HUDEP-2 (cell line): ENCODE measurements around the gene UGT1A6.

Source experiments
- DNase-seq, 76 experiments: peaks; one replicate each; lab custom pipeline; 2025; ENCODE audit not compliant: unreplicated experiment in 76 of 76; lab: John Stamatoyannopoulos, UW

The UGT1A6 gene

GRCh38 chr2:233761040-233761769 lies 68.5 kb downstream of the UGT1A6 start:
- DNase-seq = no peak

- no peak for DNase-seq
These were observed 71.6 kb downstream of the UGT1A6 start for GRCh38 chr2:233764264-233764663.

DNA sequence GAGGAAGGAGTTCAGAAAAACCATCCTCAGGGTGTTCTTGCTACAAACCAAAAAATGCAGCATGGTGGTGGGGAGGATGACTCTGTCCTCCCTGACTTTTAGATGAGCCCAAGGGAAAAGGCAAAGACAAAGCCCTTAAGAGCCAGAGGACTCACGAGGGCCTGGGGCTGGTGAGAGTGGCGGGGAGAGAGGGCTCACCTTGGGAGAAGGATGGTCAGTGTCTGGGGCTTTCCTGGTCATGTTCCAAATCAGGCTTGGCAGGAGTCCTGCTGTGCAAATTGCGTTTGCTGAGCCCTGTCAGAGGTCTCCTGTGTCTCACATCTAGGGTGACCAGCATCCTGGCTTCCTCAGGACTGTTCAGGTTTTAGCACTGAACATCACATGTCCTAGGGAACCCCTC lies 72.1 kb downstream of the UGT1A6 start:
- DNase-seq = no peak

- no peak for DNase-seq
These were observed 73.7 kb downstream of the UGT1A6 start for GRCh38 chr2:233766416-233766815.

DNA sequence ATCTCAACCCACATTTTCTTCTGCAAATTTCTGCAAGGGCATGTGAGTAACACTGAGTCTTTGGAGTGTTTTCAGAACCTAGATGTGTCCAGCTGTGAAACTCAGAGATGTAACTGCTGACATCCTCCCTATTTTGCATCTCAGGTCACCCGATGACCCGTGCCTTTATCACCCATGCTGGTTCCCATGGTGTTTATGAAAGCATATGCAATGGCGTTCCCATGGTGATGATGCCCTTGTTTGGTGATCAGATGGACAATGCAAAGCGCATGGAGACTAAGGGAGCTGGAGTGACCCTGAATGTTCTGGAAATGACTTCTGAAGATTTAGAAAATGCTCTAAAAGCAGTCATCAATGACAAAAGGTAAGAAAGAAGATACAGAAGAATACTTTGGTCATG lies 75.4 kb downstream of the UGT1A6 start:
- DNase-seq = no peak

DNA sequence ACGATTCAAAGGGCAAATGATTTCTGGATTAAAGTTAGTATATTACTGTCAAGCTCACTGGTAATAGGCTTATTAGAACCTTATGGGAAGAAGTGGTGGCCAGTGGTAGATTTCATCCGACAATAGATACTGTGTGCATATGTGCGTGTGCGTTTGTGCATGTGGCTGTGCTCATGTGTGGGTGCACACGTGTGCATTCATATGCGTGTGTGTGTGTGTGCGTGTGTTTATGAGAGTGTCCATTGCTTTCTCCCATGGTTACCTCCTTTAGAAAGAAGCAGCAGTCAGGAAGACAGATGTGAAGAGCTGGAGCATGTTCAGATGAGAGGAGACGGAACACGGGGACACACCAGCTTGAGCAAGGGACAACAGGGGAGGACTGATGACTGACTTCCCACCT lies 76.6 kb downstream of the UGT1A6 start:
- DNase-seq = no peak

GRCh38 chr2:233772153-233772552 lies 79.5 kb downstream of the UGT1A6 start:
- no peak for DNase-seq

GRCh38 chr2:233772583-233772982 lies 79.9 kb downstream of the UGT1A6 start:
- DNase-seq = no peak

GRCh38 chr2:233773854-233774253 lies 81.2 kb downstream of the UGT1A6 start:
- no peak for DNase-seq

- DNase-seq = no peak
These were observed 82.7 kb downstream of the UGT1A6 start for GRCh38 chr2:233775414-233775813.

- DNase-seq = no peak
These were observed 85.3 kb downstream of the UGT1A6 start, which contains the start of gene MROH2A for GRCh38 chr2:233778030-233778429. Gene MROH2A, plus strand, starts transcription at chr2:233778330. Its CDS starts 1,029 bp downstream, at chr2:233779359.

GRCh38 chr2:233779722-233780121 lies 87.0 kb downstream of the UGT1A6 start:
- no peak for DNase-seq

- no peak for DNase-seq
These were observed 88.1 kb downstream of the UGT1A6 start for GRCh38 chr2:233780771-233781170.

- DNase-seq = no peak
These were observed 96.9 kb downstream of the UGT1A6 start for GRCh38 chr2:233789554-233789953.

GRCh38 chr2:233791151-233791882 lies 98.6 kb downstream of the UGT1A6 start:
- no peak for DNase-seq

DNA sequence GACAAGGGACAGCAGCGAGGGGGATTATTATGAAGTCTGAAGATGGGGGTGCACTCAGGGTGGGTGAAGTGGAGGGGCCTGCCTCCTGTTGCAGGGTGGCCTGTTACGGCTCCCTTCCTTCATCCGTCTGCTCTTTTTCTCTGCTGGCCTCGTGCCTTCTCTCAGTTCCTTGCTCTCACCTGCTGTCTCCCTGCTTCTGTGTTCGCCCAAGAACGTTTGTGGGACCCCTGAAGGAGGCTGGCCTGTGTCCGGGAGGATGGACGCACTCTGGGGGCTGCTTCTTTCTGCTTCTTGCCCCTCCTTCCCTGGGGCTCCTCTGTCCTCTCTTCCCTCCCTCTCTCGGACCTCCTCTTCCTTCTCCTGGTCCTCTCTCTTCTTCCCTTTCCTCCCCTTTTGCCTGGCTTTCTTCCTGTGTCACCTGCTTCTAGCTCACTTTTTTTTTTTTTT lies 99.2 kb downstream of the UGT1A6 start:
- DNase-seq = no peak

DNA sequence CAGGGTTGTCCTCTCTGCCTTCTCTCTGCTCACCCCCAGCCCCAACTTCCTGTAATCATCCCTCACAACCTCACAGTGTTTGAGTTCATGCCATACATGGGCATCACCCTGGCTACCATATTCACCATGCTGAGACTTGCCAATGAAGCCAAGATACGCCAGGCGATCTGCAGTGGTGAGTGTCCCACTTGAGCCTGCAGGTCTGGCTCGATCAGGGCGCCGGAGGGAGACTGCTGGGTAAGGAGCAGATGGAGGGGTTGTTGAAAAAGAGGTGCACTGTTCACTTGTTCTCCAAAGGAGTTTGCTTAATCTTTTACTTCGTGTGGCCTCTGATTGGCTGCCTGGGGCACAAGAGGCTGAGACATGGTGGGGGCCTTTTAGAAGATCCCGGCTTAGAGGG lies 100.0 kb downstream of the UGT1A6 start:
- no peak for DNase-seq

DNA sequence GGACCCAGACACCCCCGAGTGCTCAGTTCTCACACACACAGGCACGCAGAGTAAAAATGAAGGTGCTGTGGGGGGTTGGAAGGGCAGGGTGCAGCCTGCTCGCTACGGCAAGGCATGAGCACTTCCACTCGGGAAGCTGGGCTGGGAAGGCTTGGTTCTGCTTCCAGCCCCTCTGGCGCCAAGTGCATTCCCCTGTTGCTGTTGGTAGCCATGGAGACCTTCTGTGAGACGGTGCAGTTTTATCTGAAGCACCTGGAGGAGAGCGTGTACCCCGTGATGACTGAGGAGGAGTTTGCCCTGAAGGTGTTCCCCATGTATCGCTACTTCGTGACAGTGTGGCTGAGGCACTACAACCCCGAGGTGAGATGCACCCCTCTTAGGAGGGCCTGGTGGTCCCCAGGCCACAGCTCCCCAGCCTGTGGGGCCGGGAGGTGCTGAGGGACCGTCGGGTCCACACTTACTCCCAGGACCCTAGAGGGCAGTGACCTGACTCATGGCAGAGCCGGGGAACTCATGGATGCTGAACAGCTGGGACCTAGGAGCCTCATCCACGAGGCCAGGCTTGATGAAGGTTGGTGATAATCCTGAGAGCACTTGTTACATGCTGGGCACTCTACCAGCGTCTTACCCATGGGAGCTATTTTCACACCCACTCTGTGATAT lies 100.9 kb downstream of the UGT1A6 start:
- no peak for DNase-seq

GRCh38 chr2:233794128-233794658 lies 101.5 kb downstream of the UGT1A6 start:
- no peak for DNase-seq

- DNase-seq = no peak
These were observed 103.1 kb downstream of the UGT1A6 start for GRCh38 chr2:233795735-233796171.

DNA sequence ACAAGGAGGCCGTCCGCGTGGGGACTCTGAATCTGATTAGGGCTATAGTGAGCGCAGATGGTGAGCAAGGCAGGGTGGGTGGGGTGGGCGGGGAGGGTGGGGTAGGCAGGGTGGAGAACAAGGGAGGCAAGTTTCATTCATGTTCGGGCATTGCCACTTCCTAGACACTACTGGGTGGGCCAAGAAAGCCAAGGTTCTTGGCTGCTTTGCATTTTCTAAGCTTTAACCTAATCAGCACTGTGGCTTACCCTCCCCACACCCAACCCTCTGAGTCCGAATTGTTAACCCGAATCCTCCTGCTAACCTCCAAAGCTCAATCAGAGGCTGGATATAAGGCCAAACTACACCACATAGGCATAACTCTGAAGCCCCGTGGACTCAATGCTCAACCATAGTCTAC lies 103.6 kb downstream of the UGT1A6 start:
- DNase-seq = peak in 3 of 76 experiments; percentile 0 to 23 (median 5)
